IPS-18a (cell line): ENCODE data around the gene SMIM41.

Experiments used
- H3K27ac ChIP-seq: one replicate; pipeline ENCODE4 v1.5.1; 2013; ENCODE audit warnings: low read length
- H3K27me3 ChIP-seq: one replicate; pipeline ENCODE4 v1.6.1; 2013; ENCODE audit warnings: mild to moderate bottlenecking, low read length; ENCODE audit not compliant: control insufficient read depth, insufficient read depth
- H3K36me3 ChIP-seq: one replicate; pipeline ENCODE4 v1.6.1; 2013; ENCODE audit warnings: low read depth, low read length; ENCODE audit not compliant: control insufficient read depth
- H3K4me1 ChIP-seq: one replicate; pipeline ENCODE4 v1.6.1; 2013; ENCODE audit warnings: low read depth, low read length; ENCODE audit not compliant: control insufficient read depth
- H3K4me3 ChIP-seq: one replicate; pipeline ENCODE4 v1.5.1; 2013; ENCODE audit warnings: low read length
- H3K9ac ChIP-seq: one replicate; pipeline ENCODE4 v1.6.1; 2013; ENCODE audit warnings: mild to moderate bottlenecking, low read length, moderate library complexity
- H3K9me3 ChIP-seq: one replicate; pipeline ENCODE4 v1.6.1; 2013; ENCODE audit warnings: low read depth, low read length; ENCODE audit not compliant: control insufficient read depth

The SMIM41 gene

GRCh38 chr12:52042706-52043385 lies 36.7 kb upstream of the SMIM41 start:
- Histone ChIP-seq H3K4me1 (peaks cover 5% of the 10 kb centered on the region), H3K27me3 (no peaks in the 10 kb centered on the region), H3K27ac (no peak overlapping the region), H3K36me3 (no peaks in the 10 kb centered on the region), H3K4me3 (no peak overlapping the region), H3K9me3 (no peaks in the 10 kb centered on the region), H3K9ac (no peak overlapping the region)

- no peak overlapping the region for H3K27ac ChIP-seq
- H3K4me3 ChIP-seq: no peak overlapping the region
- no peaks in the 10 kb centered on the region for H3K36me3 ChIP-seq
- peaks cover 5% of the 10 kb centered on the region for H3K4me1 ChIP-seq
- no peaks in the 10 kb centered on the region for H3K9me3 ChIP-seq
- H3K9ac ChIP-seq: no peak overlapping the region
- H3K27me3 ChIP-seq: peaks cover 4% of the 10 kb centered on the region
Observed at GRCh38 chr12:52043386-52044212, 35.9 kb upstream of the SMIM41 start.

GRCh38 chr12:52044292-52044983 lies 35.1 kb upstream of the SMIM41 start:
- no peak overlapping the region for H3K4me3 ChIP-seq
- peaks cover 12% of the 10 kb centered on the region for H3K27me3 ChIP-seq
- H3K27ac ChIP-seq: no peak overlapping the region
- peaks cover 5% of the 10 kb centered on the region for H3K4me1 ChIP-seq
- H3K9me3 ChIP-seq: no peaks in the 10 kb centered on the region
- no peaks in the 10 kb centered on the region for H3K36me3 ChIP-seq
- H3K9ac ChIP-seq: no peak overlapping the region

GRCh38 chr12:52045794-52046199 lies 33.7 kb upstream of the SMIM41 start:
- Histone ChIP-seq H3K9ac (no peak overlapping the region), H3K4me3 (no peak overlapping the region), H3K36me3 (no peaks in the 10 kb centered on the region), H3K9me3 (no peaks in the 10 kb centered on the region), H3K27me3 (peaks cover 26% of the 10 kb centered on the region), H3K4me1 (peaks cover 10% of the 10 kb centered on the region), H3K27ac (no peak overlapping the region)

GRCh38 chr12:52046859-52047258 lies 32.6 kb upstream of the SMIM41 start:
- Histone ChIP-seq H3K36me3 (no peaks in the 10 kb centered on the region), H3K9ac (no peak overlapping the region), H3K27me3 (peaks cover 34% of the 10 kb centered on the region), H3K9me3 (no peaks in the 10 kb centered on the region), H3K4me3 (no peak overlapping the region), H3K4me1 (peaks cover 9% of the 10 kb centered on the region), H3K27ac (no peak overlapping the region)

GRCh38 chr12:52049286-52049685 lies 30.2 kb upstream of the SMIM41 start:
- Histone ChIP-seq H3K9me3 (no peaks in the 10 kb centered on the region), H3K4me3 (no peak overlapping the region), H3K27me3 (peaks cover 44% of the 10 kb centered on the region), H3K9ac (no peak overlapping the region), H3K27ac (no peak overlapping the region), H3K4me1 (peaks cover 11% of the 10 kb centered on the region), H3K36me3 (no peaks in the 10 kb centered on the region)

GRCh38 chr12:52049688-52050087 lies 29.8 kb upstream of the SMIM41 start:
- H3K4me1 ChIP-seq: peaks cover 11% of the 10 kb centered on the region
- H3K4me3 ChIP-seq: no peak overlapping the region
- H3K36me3 ChIP-seq: no peaks in the 10 kb centered on the region
- H3K27me3 ChIP-seq: peaks cover 44% of the 10 kb centered on the region
- H3K27ac ChIP-seq: no peak overlapping the region
- no peaks in the 10 kb centered on the region for H3K9me3 ChIP-seq
- H3K9ac ChIP-seq: no peak overlapping the region

GRCh38 chr12:52050116-52050757 lies 29.3 kb upstream of the SMIM41 start:
- Histone ChIP-seq H3K4me1 (peaks cover 11% of the 10 kb centered on the region), H3K27me3 (peaks cover 44% of the 10 kb centered on the region), H3K4me3 (peak overlapping the region; percentile 67), H3K36me3 (no peaks in the 10 kb centered on the region), H3K27ac (no peak overlapping the region), H3K9me3 (no peaks in the 10 kb centered on the region), H3K9ac (peak overlapping the region; percentile 35)

- H3K4me3 ChIP-seq: peak within 1 kb of the TSS; percentile 67
- peaks cover 11% of the 10 kb centered on the region for H3K4me1 ChIP-seq
- no peak within 1 kb of the TSS for H3K27ac ChIP-seq
- peaks cover 44% of the 10 kb centered on the region for H3K27me3 ChIP-seq
- no peaks in the 10 kb centered on the region for H3K36me3 ChIP-seq
- H3K9ac ChIP-seq: peak within 1 kb of the TSS; percentile 57
- H3K9me3 ChIP-seq: no peaks in the 10 kb centered on the region
Observed at GRCh38 chr12:52050758-52051541, 28.6 kb upstream of the SMIM41 start, which contains the start of gene NR4A1. Gene NR4A1 (plus strand): TSS chr12:52051442. CDS start chr12:52054329, 2,887 bp downstream.

GRCh38 chr12:52052468-52053186 lies 26.9 kb upstream of the SMIM41 start:
- H3K27me3 ChIP-seq: peaks cover 44% of the 10 kb centered on the region
- peaks cover 8% of the 10 kb centered on the region for H3K36me3 ChIP-seq
- no peak overlapping the region for H3K9ac ChIP-seq
- no peaks in the 10 kb centered on the region for H3K9me3 ChIP-seq
- peaks cover 11% of the 10 kb centered on the region for H3K4me1 ChIP-seq
- no peak overlapping the region for H3K27ac ChIP-seq
- H3K4me3 ChIP-seq: no peak overlapping the region
